Left lung (tissue), 10 donors: ENCODE data around the gene ARSI. TPM values are rescaled to one million over a fixed set of nuclear protein-coding genes. Genes with fewer than 3 reads are reported as not detected.

Source experiments
- ATAC-seq: fragments of 200-7000 bp; cut with Tn5 transposase; one replicate; pipeline ENCODE4 v1.9.1; 2020; ENCODE audit warnings: moderate library complexity
- DNase-seq, 4 donors: peaks; one replicate each; pipeline ENCODE4 v3.0.0-alpha.2; 2013 to 2020
- H3K27ac ChIP-seq, 2 donors: fragments of 200-600 bp; sonication (generic) in 1 of 2; one replicate each; pipeline versions ENCODE4 v1.5.0 to v1.8.0; 2020 to 2021
- H3K27me3 ChIP-seq, 2 donors: fragments of 200-600 bp; sonication (generic) in 1 of 2; one replicate each; pipeline versions ENCODE4 v1.5.0 to v1.8.0; 2020 to 2021
- H3K36me3 ChIP-seq, 2 donors: fragments of 200-600 bp; sonication (generic) in 1 of 2; one replicate each; pipeline versions ENCODE4 v1.5.0 to v1.8.0; 2020 to 2021
- H3K4me1 ChIP-seq, 2 donors: fragments of 200-600 bp; one replicate each; pipeline ENCODE4 v1.8.0; 2021
- H3K4me3 ChIP-seq, 2 donors: fragments of 200-600 bp; sonication (generic) in 1 of 2; one replicate each; pipeline versions ENCODE4 v1.5.0 to v1.8.0; 2020 to 2021; ENCODE audit warnings: mild to moderate bottlenecking in 1 of 2
- H3K9me3 ChIP-seq, 2 donors: fragments of 200-600 bp; sonication (generic) in 1 of 2; one replicate each; pipeline versions ENCODE4 v1.5.0 to v1.8.0; 2020 to 2021
- intact Hi-C, 2 donors: fragments of 100-400 bp; cut with DNase I; formaldehyde crosslinking; loops; one replicate each; pipeline versions ENCODE4 v1.11.2 to v1.14.2; 2022
- polyA plus RNA-seq, 6 donors: library from polyadenylated mRNA; unstranded; fragments of 120-200 nt; gene quantifications; one replicate each; pipeline ENCODE4 v1.2.1, GENCODE V29; 2013; ENCODE audit not compliant: insufficient read length in 6 of 6
- total RNA-seq, 2 donors: library from RNA; stranded (reverse); fragmentation: NEBNext Ultra II Directional; extraction: Animal tissue kit (Norgen Biotek cat#: 25700); gene quantifications; one replicate each; pipeline ENCODE4 v1.2.1, GENCODE V29; 2021
- TF ChIP-seq, protein P1 (sequence below), 2 donors: fragments of 200-600 bp; sonication (generic) in 1 of 2; IDR thresholded peaks; one replicate each; pipeline versions ENCODE4 v1.5.0 to v1.8.0; 2021; ENCODE audit warnings: antibody characterized with exemption in 2 of 2
- donor health status: DM: no; HTN: yes; CAD: no.
- donor health status: DM: no; HTN: no; CAD: no.

ARSI gene
- total and polyA plus RNA-seq, 8 donors: 6.6 to 31.8 (median 21.5) TPM

- no peaks in the 10 kb centered on the region for H3K36me3 ChIP-seq
- H3K4me1 ChIP-seq: peaks cover 6% of the 10 kb centered on the region in 2 donors
These were observed 11.0 kb downstream of the ARSI start for GRCh38 chr5:150291388-150292385.

GRCh38 chr5:150289551-150290390 is 12.9 kb downstream of the ARSI start, which contains the start of gene CAMK2A:
TSS of gene CAMK2A (minus strand) at chr5:150289773. CDS start at chr5:150289625, 148 bp downstream.
- intact Hi-C loops: no loop called here
- H3K27ac ChIP-seq: no peak within 1 kb of the TSS
- peaks cover 0 to 23% of the 10 kb centered on the region in 2 donors for H3K27me3 ChIP-seq
- no peaks in the 10 kb centered on the region for H3K36me3 ChIP-seq
- TF ChIP-seq, protein P1, sequence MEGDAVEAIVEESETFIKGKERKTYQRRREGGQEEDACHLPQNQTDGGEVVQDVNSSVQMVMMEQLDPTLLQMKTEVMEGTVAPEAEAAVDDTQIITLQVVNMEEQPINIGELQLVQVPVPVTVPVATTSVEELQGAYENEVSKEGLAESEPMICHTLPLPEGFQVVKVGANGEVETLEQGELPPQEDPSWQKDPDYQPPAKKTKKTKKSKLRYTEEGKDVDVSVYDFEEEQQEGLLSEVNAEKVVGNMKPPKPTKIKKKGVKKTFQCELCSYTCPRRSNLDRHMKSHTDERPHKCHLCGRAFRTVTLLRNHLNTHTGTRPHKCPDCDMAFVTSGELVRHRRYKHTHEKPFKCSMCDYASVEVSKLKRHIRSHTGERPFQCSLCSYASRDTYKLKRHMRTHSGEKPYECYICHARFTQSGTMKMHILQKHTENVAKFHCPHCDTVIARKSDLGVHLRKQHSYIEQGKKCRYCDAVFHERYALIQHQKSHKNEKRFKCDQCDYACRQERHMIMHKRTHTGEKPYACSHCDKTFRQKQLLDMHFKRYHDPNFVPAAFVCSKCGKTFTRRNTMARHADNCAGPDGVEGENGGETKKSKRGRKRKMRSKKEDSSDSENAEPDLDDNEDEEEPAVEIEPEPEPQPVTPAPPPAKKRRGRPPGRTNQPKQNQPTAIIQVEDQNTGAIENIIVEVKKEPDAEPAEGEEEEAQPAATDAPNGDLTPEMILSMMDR (IDR thresholded peaks at IDR 0.05): no peak
- peaks cover 0 to under 1% of the 10 kb centered on the region in 2 donors for H3K4me1 ChIP-seq
- DNase-seq: no peak
- H3K4me3 ChIP-seq: no peak within 1 kb of the TSS
- ATAC-seq: no peak
- no peaks in the 10 kb centered on the region for H3K9me3 ChIP-seq

More at GRCh38 chr5:150291388-150292385, 11.0 kb downstream of the ARSI start:
- H3K27me3 ChIP-seq: peaks cover 0 to 23% of the 10 kb centered on the region in 2 donors
- ATAC-seq (no peak), DNase-seq (no peak)
- H3K9me3 ChIP-seq: no peaks in the 10 kb centered on the region
- intact Hi-C loops: no loop called here
- no peak overlapping the region for H3K27ac ChIP-seq
- H3K4me3 ChIP-seq: no peak overlapping the region
- TF ChIP-seq, protein P1 (IDR thresholded peaks at IDR 0.05): no peak

GRCh38 chr5:150288791-150289190 is 13.9 kb downstream of the ARSI start:
- Histone ChIP-seq H3K36me3 (no peaks in the 10 kb centered on the region), H3K4me3 (no peak overlapping the region), H3K27ac (no peak overlapping the region), H3K27me3 (peaks cover 0 to 23% of the 10 kb centered on the region in 2 donors), H3K9me3 (no peaks in the 10 kb centered on the region), H3K4me1 (no peaks in the 10 kb centered on the region)
- ATAC-seq: no peak
- no peak for DNase-seq
- intact Hi-C loops: no loop called here
- TF ChIP-seq, protein P1 (IDR thresholded peaks at IDR 0.05): no peak

- intact Hi-C loops: no loop called here
- H3K27ac ChIP-seq: no peak overlapping the region
- ATAC-seq: no peak
- no peak overlapping the region for H3K4me3 ChIP-seq
- DNase-seq: no peak
- TF ChIP-seq, protein P1 (IDR thresholded peaks at IDR 0.05): no peak
- no peaks in the 10 kb centered on the region for H3K36me3 ChIP-seq
- H3K9me3 ChIP-seq: no peaks in the 10 kb centered on the region
- peaks cover 0 to 23% of the 10 kb centered on the region in 2 donors for H3K27me3 ChIP-seq
- H3K4me1 ChIP-seq: no peaks in the 10 kb centered on the region
These were observed 14.3 kb downstream of the ARSI start for GRCh38 chr5:150288361-150288760.
